ENCODE results near the gene OTUD5. TPM values are rescaled to one million over a fixed set of nuclear protein-coding genes. Genes with fewer than 3 reads are reported as not detected.
"Not testable (repeated sequence)": the region's sequence is repeated elsewhere in the genome, so short reads cannot be mapped to it uniquely, and the experiment has no call there.

The OTUD5 gene
- total RNA-seq, 1 experiment from 2014 or later: 31.7 TPM

DNA sequence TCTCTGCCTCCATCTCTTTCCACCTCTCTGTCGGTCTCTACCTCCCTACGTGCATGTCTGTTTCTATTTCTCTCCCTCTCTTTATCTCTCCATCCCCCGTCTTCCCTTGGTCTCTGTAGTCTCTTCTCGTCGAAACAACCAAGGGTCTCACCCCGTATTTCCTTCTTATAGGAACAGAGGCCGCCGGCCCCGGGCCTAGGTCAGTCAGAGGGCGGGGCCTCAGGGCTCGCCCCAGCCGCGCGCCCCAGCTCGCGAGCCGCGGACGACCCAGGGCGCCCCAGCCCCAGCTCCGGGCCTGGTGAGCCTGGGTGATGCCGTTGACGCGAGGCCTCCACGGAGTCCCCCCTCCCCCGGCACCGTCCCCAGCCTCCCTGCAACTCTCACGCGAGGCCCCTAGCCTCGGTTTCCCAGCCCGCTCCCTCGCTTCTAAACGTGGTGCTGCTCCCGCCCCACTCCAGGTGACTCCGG, 66.4 kb downstream of the OTUD5 start:
- no peak for DNase-seq (ENCODE audit: low read depth)

DNA sequence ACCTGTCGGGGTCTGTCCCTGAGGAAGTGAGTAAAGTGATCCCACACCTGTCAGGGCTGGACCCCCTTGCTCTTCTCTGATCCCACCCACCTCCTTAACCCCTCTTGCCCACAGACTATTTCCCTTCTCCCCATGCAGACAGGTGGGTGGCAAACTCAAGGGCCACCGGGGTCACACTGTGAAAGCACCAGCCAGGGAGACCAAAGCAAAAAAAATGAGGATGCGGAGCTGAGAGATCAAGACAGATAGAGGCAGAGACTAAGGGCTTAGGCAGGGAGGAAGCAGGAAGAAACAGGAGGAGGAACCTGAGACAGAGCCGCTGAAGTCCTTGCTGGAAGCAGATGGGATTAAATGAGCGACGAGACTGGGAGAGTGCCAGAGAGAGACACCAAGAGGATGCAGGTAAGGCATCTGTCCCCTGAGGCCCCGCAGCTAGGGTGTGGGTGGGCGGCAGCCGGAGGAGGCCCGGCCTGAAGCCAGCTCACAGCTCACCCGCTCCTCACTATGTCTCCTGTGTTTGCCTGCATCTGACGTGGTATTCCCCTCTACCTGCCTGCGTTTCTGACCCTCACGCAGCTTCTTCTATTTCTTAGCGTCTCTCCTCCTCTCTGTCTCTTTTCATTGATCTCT, 67.0 kb downstream of the OTUD5 start:
- no peak for DNase-seq (ENCODE audit: low read depth)

DNA sequence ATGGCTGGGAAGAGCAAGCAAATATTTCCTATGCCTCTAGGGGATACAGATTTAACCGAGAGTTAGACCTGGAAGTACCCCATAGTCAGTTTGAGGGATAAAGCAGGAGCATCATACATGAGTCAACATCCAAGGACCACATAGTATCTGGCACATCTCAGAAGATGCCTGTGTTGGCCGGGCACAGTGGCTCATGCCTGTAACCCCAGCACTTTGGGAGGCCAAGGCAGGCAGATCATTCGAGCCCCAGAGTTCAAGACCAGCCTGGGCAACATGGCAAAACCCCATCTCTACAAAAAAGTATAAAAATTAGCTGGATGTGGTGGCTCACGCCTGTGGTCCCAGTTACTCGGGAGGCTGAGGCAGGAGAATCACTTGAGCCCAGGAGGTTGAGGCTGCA, 70.8 kb downstream of the OTUD5 start:
- DNase-seq (ENCODE audit: low read depth): not testable (repeated sequence)

DNA sequence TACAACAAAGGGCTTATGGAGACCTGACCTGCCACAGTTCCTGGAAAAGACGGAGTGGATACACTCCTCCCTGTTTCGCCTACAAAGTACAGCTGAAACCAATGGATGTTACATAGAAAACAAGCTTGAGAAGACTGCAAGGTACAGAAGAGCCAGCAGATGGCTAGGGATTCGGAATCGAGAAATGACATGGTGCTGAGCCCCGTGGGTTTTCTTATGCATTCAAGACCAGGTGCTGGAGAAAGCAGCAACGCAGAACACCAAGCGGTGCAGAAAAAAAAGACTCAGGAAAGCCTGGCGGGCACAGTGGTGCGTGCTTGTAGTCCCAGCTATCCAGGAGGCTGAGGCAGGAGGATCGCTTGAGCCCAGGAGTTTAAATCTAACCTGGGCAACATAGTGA, 73.7 kb downstream of the OTUD5 start:
- DNase-seq (ENCODE audit: low read depth): no peak

DNA sequence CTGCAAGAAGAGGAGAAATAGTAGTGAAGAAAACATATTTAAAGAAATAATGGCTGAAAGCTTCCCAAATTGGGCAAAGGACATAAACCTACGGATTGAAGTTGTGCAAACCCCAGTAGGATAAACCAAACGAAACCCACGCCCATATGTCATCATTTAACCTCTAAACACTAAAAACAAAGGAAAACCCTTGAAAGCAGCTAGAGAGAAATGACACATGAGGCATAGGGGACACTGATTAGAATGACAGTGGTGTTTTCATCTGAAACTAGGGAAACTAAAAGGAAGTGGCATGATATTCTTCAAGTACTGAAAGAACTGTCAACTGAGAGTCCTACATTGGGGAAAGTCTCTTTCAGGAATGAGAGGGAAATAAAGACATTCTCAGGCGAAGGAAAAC, 80.5 kb downstream of the OTUD5 start:
- not testable (repeated sequence) for DNase-seq (ENCODE audit: low read depth)

Small RNAs within 50 kb of the gene (small RNA-seq; reads per million reads assigned to genes)
- not detected for gene RNU6-722P

Other genes starting within 250 kb of the OTUD5 start
- gene GLOD5, start 195.9 kb downstream of the OTUD5 start, total RNA-seq (2014; rRNA removed; shearing (Covaris generic)): not detected in 2 replicates
- gene GATA1, start 171.0 kb downstream of the OTUD5 start, total RNA-seq (2014; rRNA removed; shearing (Covaris generic)): not detected in 2 replicates
- gene HDAC6, start 155.5 kb downstream of the OTUD5 start, total RNA-seq (2014; rRNA removed; shearing (Covaris generic)): 11.0 and 12.0 TPM in 2 replicates
- not detected in 2 replicates for gene ERAS, start 131.1 kb downstream of the OTUD5 start, total RNA-seq (2014; rRNA removed; shearing (Covaris generic))
- not detected in 2 replicates for gene PCSK1N, start 122.0 kb downstream of the OTUD5 start, total RNA-seq (2014; rRNA removed; shearing (Covaris generic))
- gene TIMM17B, start 59.8 kb downstream of the OTUD5 start, total RNA-seq (2014; rRNA removed; shearing (Covaris generic)): 63.0 and 65.9 TPM in 2 replicates
- gene PQBP1, start 59.7 kb downstream of the OTUD5 start, total RNA-seq (2014; rRNA removed; shearing (Covaris generic)): 80.8 and 109 TPM in 2 replicates
- 19.4 and 30.6 TPM in 2 replicates for gene SLC35A2, start 46.0 kb downstream of the OTUD5 start, total RNA-seq (2014; rRNA removed; shearing (Covaris generic))
- gene PIM2, start 38.6 kb downstream of the OTUD5 start, total RNA-seq (2014; rRNA removed; shearing (Covaris generic)): 0.03 and 0.16 TPM in 2 replicates
- gene KCND1, start 14.2 kb upstream of the OTUD5 start, total RNA-seq (2014; rRNA removed; shearing (Covaris generic)): 0.23 and 0.42 TPM in 2 replicates
- gene GRIPAP1, start 44.7 kb upstream of the OTUD5 start, total RNA-seq (2014; rRNA removed; shearing (Covaris generic)): 11.9 and 13.9 TPM in 2 replicates
- 52.6 and 65.8 TPM in 2 replicates for gene TFE3, start 85.8 kb upstream of the OTUD5 start, total RNA-seq (2014; rRNA removed; shearing (Covaris generic))
- 0.14 TPM in 1 of 2 replicates, not detected in the other for gene CCDC120, start 101.4 kb upstream of the OTUD5 start, total RNA-seq (2014; rRNA removed; shearing (Covaris generic))
- 8.6 and 22.1 TPM in 2 replicates for gene PRAF2, start 116.4 kb upstream of the OTUD5 start, total RNA-seq (2014; rRNA removed; shearing (Covaris generic))
- gene WDR45, start 122.3 kb upstream of the OTUD5 start, total RNA-seq (2014; rRNA removed; shearing (Covaris generic)): 40.7 and 45.2 TPM in 2 replicates
- gene GPKOW, start 166.1 kb upstream of the OTUD5 start, total RNA-seq (2014; rRNA removed; shearing (Covaris generic)): 27.6 and 30.2 TPM in 2 replicates
- 0.13 TPM in 1 of 2 replicates, not detected in the other for gene MAGIX, start 205.2 kb upstream of the OTUD5 start, total RNA-seq (2014; rRNA removed; shearing (Covaris generic))
- gene PLP2, start 214.3 kb upstream of the OTUD5 start, total RNA-seq (2014; rRNA removed; shearing (Covaris generic)): 126 and 199 TPM in 2 replicates
- 4.3 and 5.6 TPM in 2 replicates for gene PRICKLE3, start 228.8 kb upstream of the OTUD5 start, total RNA-seq (2014; rRNA removed; shearing (Covaris generic))
- gene SYP, start 242.6 kb upstream of the OTUD5 start, total RNA-seq (2014; rRNA removed; shearing (Covaris generic)): 0.23 and 0.70 TPM in 2 replicates